GM21381 (cell line): ENCODE results near the gene GUCA1A.
"Not testable (repeated sequence)": the region's sequence is repeated elsewhere in the genome, so short reads cannot be mapped to it uniquely, and the experiment has no call there.

Source experiments
- ATAC-seq: cut with Tn5 transposase; IDR thresholded peaks from one replicate; pipeline ENCODE4 v1.9.1; 2021; ENCODE audit warnings: mild to moderate bottlenecking, moderate library complexity; ENCODE audit not compliant: unreplicated experiment

The GUCA1A gene

DNA sequence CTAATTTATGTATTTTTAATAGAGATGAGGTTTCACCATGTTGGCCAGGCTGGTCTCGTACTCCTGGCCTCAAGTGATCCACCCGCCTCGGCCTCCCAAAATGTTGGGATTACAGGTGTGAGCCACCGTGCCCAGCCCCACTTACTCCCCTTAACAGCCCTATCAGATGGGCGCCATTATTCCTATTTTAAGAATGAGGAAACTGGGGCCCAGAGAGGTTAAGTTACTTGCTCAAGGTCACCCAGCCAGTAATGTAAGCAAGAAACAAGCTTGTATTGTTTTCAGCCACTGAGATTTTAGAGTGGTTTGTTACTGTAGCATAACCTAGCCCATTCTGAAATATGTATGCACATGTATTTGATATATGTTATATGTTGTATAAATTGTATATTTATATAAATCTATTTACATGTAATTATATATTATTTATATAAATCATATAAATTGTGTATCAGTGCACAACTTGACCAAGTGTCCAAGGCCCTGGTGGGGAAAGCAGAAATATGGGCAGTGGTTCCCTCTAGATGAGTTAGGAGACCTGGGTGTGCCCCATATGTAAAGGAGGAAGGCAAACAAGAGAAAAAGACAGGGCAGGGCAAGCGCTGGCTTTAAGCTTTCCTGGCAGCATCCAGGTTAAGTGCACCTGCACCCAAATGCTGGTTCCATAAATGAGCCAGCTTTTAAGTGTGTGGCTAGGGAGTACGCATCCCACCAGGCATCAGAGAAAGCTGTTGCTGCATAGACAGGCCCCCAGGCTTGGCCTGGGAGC, 1.2 kb upstream of the GUCA1A start:
- ATAC-seq: no peak

GRCh38 chr6:42175860-42176259, 2.7 kb downstream of the GUCA1A start:
- ATAC-seq: no peak

DNA sequence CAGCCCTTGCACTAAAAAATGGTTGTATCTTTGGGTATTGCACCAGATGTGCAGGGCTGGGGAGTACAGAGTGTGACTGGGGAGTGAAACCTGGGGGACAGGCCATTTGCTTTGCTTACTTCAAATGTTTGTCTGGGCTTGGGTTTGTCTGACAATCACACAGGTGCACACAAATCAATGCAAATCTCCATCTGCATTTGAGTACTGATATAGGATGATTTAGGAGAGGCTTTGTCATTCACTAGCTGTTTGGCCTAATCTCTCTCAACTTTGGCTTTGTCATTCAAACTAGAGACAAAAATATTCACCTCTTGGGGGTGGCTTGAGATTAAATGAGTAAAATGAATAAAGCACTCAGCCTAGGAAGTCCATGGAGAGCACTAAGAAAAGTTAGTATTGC, 3.8 kb downstream of the GUCA1A start:
- ATAC-seq: no peak

GRCh38 chr6:42177514-42178364, 4.6 kb downstream of the GUCA1A start:
- ATAC-seq: no peak

DNA sequence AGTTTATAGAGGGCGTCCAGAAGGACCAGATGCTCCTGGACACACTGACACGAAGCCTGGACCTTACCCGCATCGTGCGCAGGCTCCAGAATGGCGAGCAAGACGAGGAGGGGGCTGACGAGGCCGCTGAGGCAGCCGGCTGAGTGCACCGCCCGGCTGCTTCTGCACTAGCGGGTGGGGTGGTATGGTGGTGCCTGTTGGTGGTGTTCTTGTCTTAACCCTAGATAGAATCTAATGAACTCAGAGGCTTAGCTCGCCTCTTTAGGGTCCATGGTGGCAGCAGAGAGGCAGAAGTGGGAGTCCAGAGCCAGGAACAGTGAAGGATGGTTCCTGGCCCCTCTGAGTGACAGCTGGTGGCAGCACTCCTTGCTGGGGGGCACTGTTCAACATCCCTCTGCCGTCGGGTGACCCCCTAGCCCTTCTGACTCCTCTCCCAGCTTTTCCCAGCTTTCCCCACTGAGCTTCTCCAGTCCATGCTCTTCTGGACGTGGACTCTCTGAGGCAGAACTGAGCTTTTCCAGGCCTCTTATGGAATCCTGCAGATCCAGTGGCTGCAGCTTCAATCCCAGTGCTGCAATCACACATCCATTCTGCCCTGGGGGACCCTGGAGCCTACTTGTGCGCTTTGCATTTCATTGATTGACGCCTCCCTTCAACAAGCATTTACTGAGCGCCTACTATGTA, 6.2 kb downstream of the GUCA1A start:
- no peak for ATAC-seq

- ATAC-seq: no peak
Observed at GRCh38 chr6:42179945-42180313, 6.8 kb downstream of the GUCA1A start.

- no peak for ATAC-seq
Observed at GRCh38 chr6:42182101-42182500, 8.9 kb downstream of the GUCA1A start.

GRCh38 chr6:42184475-42184874, 11.3 kb downstream of the GUCA1A start:
- no peak for ATAC-seq

- ATAC-seq: no peak
Observed at GRCh38 chr6:42185597-42185996, 12.4 kb downstream of the GUCA1A start.

- no peak for ATAC-seq
Observed at GRCh38 chr6:42188406-42188805, 15.2 kb downstream of the GUCA1A start.

DNA sequence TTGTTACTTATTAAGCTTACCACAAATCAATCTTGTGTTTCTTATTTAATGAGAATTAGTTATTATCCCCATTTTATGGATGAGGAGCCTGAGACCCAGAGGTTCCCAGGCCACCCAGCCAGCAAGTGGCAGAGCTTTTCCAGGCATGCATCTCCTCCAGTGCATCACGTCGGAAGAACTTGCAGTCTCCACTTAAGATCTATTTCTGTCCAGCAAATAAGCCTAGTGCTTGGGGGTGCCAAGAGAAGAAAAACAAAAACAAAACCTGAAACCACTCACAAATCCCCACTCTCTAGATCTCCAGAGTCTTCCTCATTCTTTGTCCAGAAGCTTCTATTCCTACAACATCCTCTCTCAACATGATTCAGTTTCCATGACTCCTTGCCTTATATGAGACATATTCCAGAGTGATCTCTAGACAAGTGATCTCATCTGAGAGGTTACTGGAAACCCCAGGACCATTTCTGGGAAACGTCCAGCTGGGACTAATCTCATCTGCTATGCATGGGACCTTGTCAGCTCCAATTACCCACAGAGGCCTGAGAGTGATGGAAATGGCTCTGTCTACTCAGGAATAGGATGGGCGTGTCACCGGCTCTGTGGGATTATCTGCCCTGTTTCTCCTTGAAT, 17.5 kb downstream of the GUCA1A start:
- no peak for ATAC-seq

- ATAC-seq: not testable (repeated sequence)
Observed at GRCh38 chr6:42192385-42192784, 19.2 kb downstream of the GUCA1A start.

- no peak for ATAC-seq
Observed at GRCh38 chr6:42193491-42193894, 20.3 kb downstream of the GUCA1A start.

DNA sequence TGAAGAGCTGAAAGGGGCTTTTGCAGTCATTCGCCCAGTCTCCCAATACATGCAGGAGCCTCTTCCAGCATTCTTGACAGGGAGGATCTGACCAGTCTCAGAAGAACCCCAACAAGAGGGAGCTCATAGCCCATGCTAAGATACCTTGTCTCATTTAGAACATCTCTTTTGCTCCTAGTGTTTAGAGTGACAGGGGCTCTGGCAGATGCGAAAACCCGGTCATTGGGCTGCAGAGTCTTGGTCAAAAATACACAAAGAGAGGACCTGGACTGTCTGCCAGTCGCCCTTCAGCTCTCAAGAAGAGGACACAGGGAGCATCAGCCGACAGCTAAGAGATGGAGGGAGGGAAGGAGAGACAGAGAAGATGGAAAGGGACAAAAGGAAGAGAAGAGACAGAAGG, 20.9 kb downstream of the GUCA1A start:
- ATAC-seq: no peak

DNA sequence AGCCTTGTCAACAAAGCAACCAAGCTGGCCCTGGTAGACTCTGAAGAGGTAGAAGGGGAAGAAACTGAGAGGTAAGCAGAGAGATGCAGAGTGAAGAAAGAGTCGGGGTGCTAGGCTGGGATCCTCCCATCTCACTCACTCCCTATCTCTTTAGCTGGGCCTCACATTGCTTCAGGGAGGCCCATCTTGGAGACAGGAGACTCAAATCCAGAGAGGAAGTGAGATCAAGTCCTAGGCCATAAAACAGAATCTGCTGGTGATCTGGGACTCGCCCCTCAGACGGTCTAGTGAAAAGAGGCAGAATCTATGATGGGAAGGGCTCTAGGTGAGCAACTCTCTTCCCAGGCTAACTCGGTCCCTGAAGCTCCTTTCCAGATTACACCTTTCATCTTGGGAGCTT, 22.3 kb downstream of the GUCA1A start:
- ATAC-seq: no peak

GRCh38 chr6:42197555-42198362, 24.6 kb downstream of the GUCA1A start:
- ATAC-seq: no peak

DNA sequence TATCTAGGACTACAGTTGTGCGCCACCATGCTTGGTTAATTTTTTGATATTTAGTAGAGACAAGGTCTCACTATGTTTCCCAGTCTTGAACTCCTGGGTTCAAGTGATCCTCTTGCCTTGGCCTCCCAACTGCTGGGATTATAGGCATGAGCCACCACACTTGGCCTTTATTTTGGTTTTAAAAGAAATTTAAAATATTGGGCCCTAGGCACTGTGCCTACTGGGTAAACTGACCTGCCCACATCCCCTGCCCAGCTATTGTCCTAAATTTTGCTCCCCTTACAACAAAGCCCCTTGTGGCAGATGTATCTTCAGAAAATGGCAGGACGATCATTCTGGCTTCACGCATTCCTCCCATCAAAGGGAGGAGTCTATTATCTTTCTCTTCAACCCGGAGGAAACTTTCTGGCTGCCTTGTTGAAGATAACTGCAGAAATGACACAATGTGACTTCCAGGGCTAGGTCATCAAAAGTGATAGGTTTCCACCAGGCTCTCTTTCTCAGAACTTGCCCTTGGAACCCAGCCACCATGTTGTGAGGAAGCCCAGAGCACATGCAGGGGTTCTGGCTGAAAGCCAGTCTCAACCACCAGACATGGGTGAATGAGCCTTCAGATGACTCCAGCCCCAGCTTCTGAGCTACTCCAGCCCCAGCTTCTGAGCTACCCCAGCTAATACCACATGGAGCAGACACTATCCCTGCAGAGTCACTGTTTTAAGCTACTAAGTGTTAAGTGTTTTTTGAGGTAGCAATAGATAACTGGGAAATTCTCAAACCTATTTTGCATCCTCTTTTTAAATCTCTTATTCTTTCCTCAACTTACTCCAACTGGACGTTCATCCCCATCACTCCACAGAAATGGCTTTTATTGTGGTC, 26.2 kb downstream of the GUCA1A start:
- ATAC-seq: no peak

- no peak for ATAC-seq
Observed at GRCh38 chr6:42200035-42200434, 26.9 kb downstream of the GUCA1A start.

DNA sequence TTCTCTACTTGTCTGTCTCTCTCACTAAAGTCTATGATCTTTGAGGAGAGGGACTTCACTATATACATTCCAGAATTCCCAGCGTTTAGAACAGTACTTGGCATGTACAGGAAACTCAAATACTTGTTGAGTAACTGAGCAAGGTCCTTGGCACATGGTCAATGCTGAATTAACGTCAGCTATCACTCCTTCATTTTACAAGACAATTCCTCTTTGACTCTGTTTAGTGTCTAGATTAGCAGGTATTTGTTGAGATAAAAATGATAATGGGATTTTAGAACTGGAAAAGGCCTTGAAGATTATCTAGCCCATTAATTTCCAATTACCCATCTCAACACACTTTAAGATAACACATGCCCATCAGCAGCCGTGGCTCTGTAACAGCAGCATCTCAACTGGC, 28.2 kb downstream of the GUCA1A start:
- no peak for ATAC-seq
